Measurements from ENCODE around the gene CDH13.

CDH13 gene

DNA sequence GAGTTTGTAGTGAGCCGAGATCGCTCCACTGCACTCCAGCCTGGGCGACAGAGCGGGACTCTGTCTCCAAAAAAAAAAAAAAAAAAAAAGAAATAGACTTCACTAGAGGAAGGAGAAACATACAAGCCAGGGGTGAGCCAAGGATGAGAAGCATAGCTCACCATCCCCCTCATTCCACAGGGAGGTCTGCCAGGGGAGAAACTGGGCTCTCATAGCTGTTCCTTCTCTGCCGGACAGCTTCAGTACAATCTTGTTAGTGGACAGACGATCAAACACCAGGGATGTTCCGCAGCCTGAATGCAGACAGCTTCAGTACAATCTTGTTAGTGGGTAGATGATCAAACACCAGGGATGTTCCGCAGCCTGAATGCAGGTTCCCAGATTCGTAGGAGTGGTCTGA lies 509.6 kb downstream of the CDH13 start:
- no peak overlapping the region for H3K4me3 ChIP-seq (replicated peaks; ENCODE audit: insufficient read depth, low read length)
- no peak for DNase-seq (ENCODE audit: low read depth in 1 of 2, low spot score in 1 of 2)
- TF ChIP-seq CTCF (IDR thresholded peaks at IDR 0.05; ENCODE audit: insufficient read depth, low read length), result no peak
- TF ChIP-seq, protein P1, sequence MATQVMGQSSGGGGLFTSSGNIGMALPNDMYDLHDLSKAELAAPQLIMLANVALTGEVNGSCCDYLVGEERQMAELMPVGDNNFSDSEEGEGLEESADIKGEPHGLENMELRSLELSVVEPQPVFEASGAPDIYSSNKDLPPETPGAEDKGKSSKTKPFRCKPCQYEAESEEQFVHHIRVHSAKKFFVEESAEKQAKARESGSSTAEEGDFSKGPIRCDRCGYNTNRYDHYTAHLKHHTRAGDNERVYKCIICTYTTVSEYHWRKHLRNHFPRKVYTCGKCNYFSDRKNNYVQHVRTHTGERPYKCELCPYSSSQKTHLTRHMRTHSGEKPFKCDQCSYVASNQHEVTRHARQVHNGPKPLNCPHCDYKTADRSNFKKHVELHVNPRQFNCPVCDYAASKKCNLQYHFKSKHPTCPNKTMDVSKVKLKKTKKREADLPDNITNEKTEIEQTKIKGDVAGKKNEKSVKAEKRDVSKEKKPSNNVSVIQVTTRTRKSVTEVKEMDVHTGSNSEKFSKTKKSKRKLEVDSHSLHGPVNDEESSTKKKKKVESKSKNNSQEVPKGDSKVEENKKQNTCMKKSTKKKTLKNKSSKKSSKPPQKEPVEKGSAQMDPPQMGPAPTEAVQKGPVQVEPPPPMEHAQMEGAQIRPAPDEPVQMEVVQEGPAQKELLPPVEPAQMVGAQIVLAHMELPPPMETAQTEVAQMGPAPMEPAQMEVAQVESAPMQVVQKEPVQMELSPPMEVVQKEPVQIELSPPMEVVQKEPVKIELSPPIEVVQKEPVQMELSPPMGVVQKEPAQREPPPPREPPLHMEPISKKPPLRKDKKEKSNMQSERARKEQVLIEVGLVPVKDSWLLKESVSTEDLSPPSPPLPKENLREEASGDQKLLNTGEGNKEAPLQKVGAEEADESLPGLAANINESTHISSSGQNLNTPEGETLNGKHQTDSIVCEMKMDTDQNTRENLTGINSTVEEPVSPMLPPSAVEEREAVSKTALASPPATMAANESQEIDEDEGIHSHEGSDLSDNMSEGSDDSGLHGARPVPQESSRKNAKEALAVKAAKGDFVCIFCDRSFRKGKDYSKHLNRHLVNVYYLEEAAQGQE (IDR thresholded peaks at IDR 0.05; ENCODE audit: insufficient replicate concordance, low read depth), result no peak
- TF ChIP-seq GABPA (IDR thresholded peaks at IDR 0.05; ENCODE audit: low read depth), result no peak
- no peak for TF ChIP-seq POLR2AphosphoS5 (IDR thresholded peaks at IDR 0.05; ENCODE audit: low read depth)
- no peak for TF ChIP-seq SPI1 (IDR thresholded peaks at IDR 0.05; ENCODE audit: borderline replicate concordance, low read depth)
- no peak overlapping the region for H3K27ac ChIP-seq (replicated peaks)
- no peaks in the 10 kb centered on the region for H3K27me3 ChIP-seq (ENCODE audit: insufficient read depth, poor library complexity, severe bottlenecking)

DNA sequence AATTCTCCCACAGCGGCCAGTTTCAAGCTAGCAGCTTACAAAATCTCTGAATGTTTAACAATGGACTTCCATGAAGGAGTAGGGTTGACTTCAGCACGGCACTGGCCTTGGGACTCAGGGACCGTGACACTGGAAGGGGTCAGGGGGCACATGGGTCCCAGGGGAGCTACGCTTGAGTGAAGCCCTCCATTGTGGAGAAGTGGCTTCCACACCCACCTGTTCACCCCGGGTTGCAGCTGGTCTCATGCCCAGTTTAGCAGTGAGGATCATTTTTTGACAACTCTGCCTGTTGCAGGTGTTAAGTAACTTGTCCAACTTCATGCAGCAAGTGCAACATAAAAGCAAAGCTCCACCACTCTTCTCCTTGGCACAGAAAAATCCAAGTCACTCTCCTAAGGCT lies 510.2 kb downstream of the CDH13 start:
- no peak for TF ChIP-seq SPI1 (IDR thresholded peaks at IDR 0.05; ENCODE audit: borderline replicate concordance, low read depth)
- TF ChIP-seq POLR2AphosphoS5 (IDR thresholded peaks at IDR 0.05; ENCODE audit: low read depth), result no peak
- no peak for TF ChIP-seq GABPA (IDR thresholded peaks at IDR 0.05; ENCODE audit: low read depth)
- no peak for TF ChIP-seq CTCF (IDR thresholded peaks at IDR 0.05; ENCODE audit: insufficient read depth, low read length)
- TF ChIP-seq, protein P1 (IDR thresholded peaks at IDR 0.05; ENCODE audit: insufficient replicate concordance, low read depth), result no peak
- no peak overlapping the region for H3K4me3 ChIP-seq (replicated peaks; ENCODE audit: insufficient read depth, low read length)
- no peak overlapping the region for H3K27ac ChIP-seq (replicated peaks)

DNA sequence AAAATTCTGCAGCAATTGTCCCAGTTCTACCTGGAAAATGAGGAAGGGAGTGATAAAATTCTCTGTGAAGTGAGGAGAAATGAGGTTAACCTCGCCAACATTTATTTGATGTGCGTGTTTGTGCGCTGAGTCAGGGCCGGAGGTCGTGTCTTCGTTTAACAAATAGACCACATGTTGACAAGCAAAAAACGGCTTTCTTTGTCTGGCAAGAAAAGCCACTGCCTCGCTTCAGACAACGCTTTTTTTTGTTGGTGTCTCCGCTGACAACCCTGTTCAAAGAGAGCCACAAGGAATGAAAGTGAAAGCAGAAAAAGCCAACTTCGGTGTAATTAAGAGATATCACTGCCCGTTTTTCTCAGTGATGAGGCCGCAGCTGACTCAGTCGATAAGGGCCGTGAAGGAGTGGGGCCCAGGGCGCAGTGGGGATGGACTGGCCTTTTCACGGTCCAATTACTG lies 510.6 kb downstream of the CDH13 start:
- Histone ChIP-seq H3K27me3 (ENCODE audit: insufficient read depth, poor library complexity, severe bottlenecking) (no peaks in the 10 kb centered on the region), H3K4me3 (replicated peaks; ENCODE audit: insufficient read depth, low read length) (no peak overlapping the region), H3K27ac (replicated peaks) (no peak overlapping the region)
- DNase-seq (ENCODE audit: low read depth in 1 of 2, low spot score in 1 of 2), result no peak
- TF ChIP-seq, protein P1 (IDR thresholded peaks at IDR 0.05; ENCODE audit: insufficient replicate concordance, low read depth), result no peak
- TF ChIP-seq POLR2AphosphoS5 (IDR thresholded peaks at IDR 0.05; ENCODE audit: low read depth) (no peak), CTCF (IDR thresholded peaks at IDR 0.05; ENCODE audit: insufficient read depth, low read length) (no peak), SPI1 (IDR thresholded peaks at IDR 0.05; ENCODE audit: borderline replicate concordance, low read depth) (no peak), GABPA (IDR thresholded peaks at IDR 0.05; ENCODE audit: low read depth) (no peak)

More for the DNA sequence above, 510.2 kb downstream of the CDH13 start:
- H3K27me3 ChIP-seq (ENCODE audit: insufficient read depth, poor library complexity, severe bottlenecking), result no peaks in the 10 kb centered on the region
- DNase-seq (ENCODE audit: low read depth in 1 of 2, low spot score in 1 of 2), result no peak
